Natural killer cell (primary cell): ENCODE data around the gene PRIM1. TPM values are rescaled to one million over a fixed set of nuclear protein-coding genes. Genes with fewer than 3 reads are reported as not detected.

Source experiments
- ATAC-seq, 3 donors: fragments of 150-1000 bp in 2 of 3; fragments of 200-7000 bp in 1 of 3; cut with Tn5 transposase; 1 replicate in 1 of 3; 2 replicates in 2 of 3; pipeline ENCODE4 v1.10.0; 2021; ENCODE audit warnings: mild to moderate bottlenecking in 2 of 3, moderate library complexity in 2 of 3
- DNase-seq, 2 donors: peaks; one replicate each; pipeline versions ENCODE4 v3.0.0 to v3.0.0-alpha.2; 2013 to 2021; ENCODE audit warnings: mixed read lengths in 1 of 2
- H3K27ac ChIP-seq: one replicate; pipeline ENCODE4 v1.5.1; 2013; ENCODE audit warnings: mild to moderate bottlenecking, low read length
- H3K27me3 ChIP-seq: one replicate; pipeline ENCODE4 v1.6.1; 2013; ENCODE audit warnings: low read length; ENCODE audit not compliant: control insufficient read depth, insufficient read depth
- H3K36me3 ChIP-seq: one replicate; pipeline ENCODE4 v1.6.1; 2013; ENCODE audit warnings: low read length; ENCODE audit not compliant: control insufficient read depth, insufficient read depth
- H3K4me1 ChIP-seq: one replicate; pipeline ENCODE4 v1.6.1; 2013; ENCODE audit warnings: low read length; ENCODE audit not compliant: control insufficient read depth, insufficient read depth
- H3K4me3 ChIP-seq: one replicate; pipeline ENCODE4 v1.5.1; 2013; ENCODE audit warnings: low read length
- H3K9me3 ChIP-seq: one replicate; pipeline ENCODE4 v1.6.1; 2013; ENCODE audit warnings: low read length; ENCODE audit not compliant: control insufficient read depth, insufficient read depth
- H3K27ac Mint-ChIP-seq, 2 donors: one replicate each; pipeline ENCODE4 v1.8.0; 2022; ENCODE audit warnings: mild to moderate bottlenecking in 2 of 2, mixed read lengths in 2 of 2, moderate library complexity in 1 of 2
- H3K27me3 Mint-ChIP-seq, 2 donors: one replicate each; pipeline ENCODE4 v1.8.0; 2022; ENCODE audit warnings: low read depth in 2 of 2, mixed read lengths in 2 of 2
- H3K36me3 Mint-ChIP-seq: one replicate; pipeline ENCODE4 v1.8.0; 2022; ENCODE audit warnings: mixed read lengths
- H3K4me1 Mint-ChIP-seq, 2 donors: one replicate each; pipeline ENCODE4 v1.8.0; 2022; ENCODE audit warnings: mixed read lengths in 2 of 2
- H3K4me3 Mint-ChIP-seq: one replicate; pipeline ENCODE4 v1.8.0; 2022; ENCODE audit warnings: mild to moderate bottlenecking, moderate library complexity, mixed read lengths
- H3K9me3 Mint-ChIP-seq, 2 donors: one replicate each; pipeline ENCODE4 v1.8.0; 2022; ENCODE audit warnings: mixed read lengths in 2 of 2
- CTCF ChIP-seq: fragments of 200-600 bp; IDR thresholded peaks from one replicate; pipeline ENCODE4 v1.8.0; 2022; ENCODE audit warnings: antibody characterized with exemption
- WGBS: methylation state at CpG from one replicate; pipeline ENCODE4 v1.1.7; 2013; ENCODE audit warnings: missing lambda C conversion rate; ENCODE audit not compliant: insufficient coverage; 5-methylcytosine and 5-hydroxymethylcytosine counted together
- intact Hi-C: fragments of 100-400 bp; cut with micrococcal nuclease; formaldehyde crosslinking; loops from one replicate; pipeline ENCODE4 v1.14.2; 2022
- total RNA-seq, 4 donors: library from RNA; stranded (reverse); fragments of 120-200 nt in 1 of 4; gene quantifications; one replicate each; pipeline versions ENCODE4 v1.2.3 to v1.2.4, GENCODE V29; 2013 to 2022

PRIM1 gene
- total RNA-seq, 3 donors from 2014 or later (not counting 1 experiment from before 2014, with no cell fraction given) = 10.1 to 11.9 (median 10.4) TPM

GRCh38 chr12:56718636-56719035 lies 33.5 kb downstream of the PRIM1 start:
- no peak for TF ChIP-seq CTCF
- peak overlapping the region; percentile 84 to 98 for H3K27ac Mint-ChIP-seq

GRCh38 chr12:56718149-56718548 lies 34.0 kb downstream of the PRIM1 start:
- Mint-ChIP-seq H3K4me3 (no peak overlapping the region), H3K36me3 (peaks cover 20% of the 10 kb centered on the region), H3K27ac (no peak overlapping the region), H3K4me1 (peaks cover 73 to 77% of the 10 kb centered on the region in 2 donors), H3K9me3 (no peaks in the 10 kb centered on the region), H3K27me3 (no peaks in the 10 kb centered on the region)
- no peak overlapping the region for H3K27ac ChIP-seq
- no peaks in the 10 kb centered on the region for H3K9me3 ChIP-seq
- H3K4me1 ChIP-seq = peaks cover 59% of the 10 kb centered on the region
- ATAC-seq (no peak), DNase-seq (no peak)
- no peak overlapping the region for H3K4me3 ChIP-seq
- peaks cover 74% of the 10 kb centered on the region for H3K36me3 ChIP-seq
- 44% methylated on average over 1 of the region's 1 CpG for WGBS
- intact Hi-C loops = no loop called here
- TF ChIP-seq CTCF = no peak
- H3K27me3 ChIP-seq = no peaks in the 10 kb centered on the region

More at GRCh38 chr12:56718636-56719035, 33.5 kb downstream of the PRIM1 start:
- H3K36me3 ChIP-seq = peaks cover 73% of the 10 kb centered on the region
- H3K27me3 ChIP-seq = no peaks in the 10 kb centered on the region
- DNase-seq (no peak), ATAC-seq (no peak)
- H3K27me3 Mint-ChIP-seq = no peaks in the 10 kb centered on the region
- H3K4me3 ChIP-seq = no peak overlapping the region
- H3K4me3 Mint-ChIP-seq = peak overlapping the region; percentile 28
- H3K4me1 Mint-ChIP-seq = peaks cover 78 to 82% of the 10 kb centered on the region in 2 donors
- H3K4me1 ChIP-seq = peaks cover 60% of the 10 kb centered on the region
- peaks cover 18% of the 10 kb centered on the region for H3K36me3 Mint-ChIP-seq
- WGBS = 36% methylated on average over 4 of the region's 4 CpGs
- H3K9me3 Mint-ChIP-seq = no peaks in the 10 kb centered on the region
- H3K9me3 ChIP-seq = no peaks in the 10 kb centered on the region
- intact Hi-C loops = no loop called here
- no peak overlapping the region for H3K27ac ChIP-seq

- ATAC-seq (no peak), DNase-seq (no peak)
- Mint-ChIP-seq H3K27ac (peak overlapping the region; percentile 79 to 90), H3K4me3 (no peak overlapping the region), H3K9me3 (no peaks in the 10 kb centered on the region), H3K36me3 (peaks cover 26% of the 10 kb centered on the region), H3K27me3 (no peaks in the 10 kb centered on the region), H3K4me1 (peaks cover 67 to 68% of the 10 kb centered on the region in 2 donors)
- H3K9me3 ChIP-seq = no peaks in the 10 kb centered on the region
- 69% methylated on average over 4 of the region's 4 CpGs for WGBS
- H3K36me3 ChIP-seq = peaks cover 76% of the 10 kb centered on the region
- no peaks in the 10 kb centered on the region for H3K27me3 ChIP-seq
- peaks cover 53% of the 10 kb centered on the region for H3K4me1 ChIP-seq
- no peak for TF ChIP-seq CTCF
- no peak overlapping the region for H3K4me3 ChIP-seq
- no peak overlapping the region for H3K27ac ChIP-seq
- intact Hi-C loops = no loop called here
Measured at GRCh38 chr12:56716933-56717880, 34.9 kb downstream of the PRIM1 start.
